ENCODE results near the gene PARS2. TPM values are rescaled to one million over a fixed set of nuclear protein-coding genes. Genes with fewer than 3 reads are reported as not detected.

The PARS2 gene
- total and polyA plus RNA-seq, 2 of the 4 experiments (the other 2 are of a cell fraction), result 3.4 to 6.3 TPM

DNA sequence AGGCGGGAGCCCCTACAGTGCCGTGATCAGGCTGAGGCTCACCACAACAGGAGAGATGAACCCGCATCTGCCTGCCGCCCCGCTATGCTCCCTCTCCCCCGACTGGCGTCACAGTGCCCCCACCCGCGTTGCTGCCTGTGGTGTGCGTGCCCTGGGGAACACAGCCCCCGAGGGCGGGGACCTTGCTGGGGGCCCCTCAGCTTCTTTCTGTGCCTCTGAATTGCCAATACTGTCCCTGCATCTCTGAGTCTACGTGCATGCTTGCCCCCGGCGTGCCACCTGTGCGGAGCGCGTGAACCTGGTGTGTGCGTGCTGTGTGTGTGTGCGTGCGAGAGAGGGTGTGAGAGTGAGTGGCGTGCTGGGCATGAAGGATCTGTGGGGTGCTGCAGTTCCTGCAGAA is 10.3 kb downstream of the PARS2 start:
- Histone ChIP-seq H3K27me3 (ENCODE audit: control insufficient read depth, insufficient read depth, low read length) (peaks cover 1% of the 10 kb centered on the region; the same call in 1 of the 2 replicates), H3K14ac (replicated peaks; ENCODE audit: low read depth, low read length) (no peak overlapping the region), H2BK15ac (ENCODE audit: low read depth, low read length) (no peak overlapping the region), H4K20me1 (ENCODE audit: insufficient read depth, low read length) (no peaks in the 10 kb centered on the region), H3K4me1 (ENCODE audit: control insufficient read depth, insufficient read depth, low read length) (no peaks in the 10 kb centered on the region), H3K36me3 (ENCODE audit: control insufficient read depth, insufficient read depth, low read length) (peaks cover 12% of the 10 kb centered on the region), H2AK9ac (replicated peaks; ENCODE audit: low read depth, low read length, poor library complexity) (no peak overlapping the region), H2BK20ac (ENCODE audit: low read depth, low read length) (no peak overlapping the region), H4K8ac (ENCODE audit: low read depth in 2 of 2, low read length in 2 of 2) (no peak overlapping the region), H3K4me3 (ENCODE audit: insufficient read depth, low read depth, low read length) (no peak overlapping the region), H3K9me3 (ENCODE audit: control insufficient read depth, insufficient read depth, low read length) (no peaks in the 10 kb centered on the region), H4K5ac (ENCODE audit: low read depth, low read length) (no peak overlapping the region), H3K9me1 (ENCODE audit: insufficient read depth, low read length) (no peaks in the 10 kb centered on the region), H3K9ac (ENCODE audit: low read depth, low read length) (no peak overlapping the region), H3K4me2 (ENCODE audit: low read depth, low read length) (no peak overlapping the region), H3K56ac (ENCODE audit: extremely low read depth, insufficient read depth, low read length) (no peak overlapping the region), H3K27ac (ENCODE audit: insufficient read depth, low read length) (no peak overlapping the region), H2AK5ac (ENCODE audit: low read depth, low read length) (no peak overlapping the region), H3K79me1 (ENCODE audit: low read depth in 1 of 2, low read length in 2 of 2) (no peaks in the 10 kb centered on the region; a peak in 1 of 4 replicates), H3K23ac (ENCODE audit: low read depth, low read length) (no peak overlapping the region), H3K18ac (ENCODE audit: low read depth, low read length) (no peak overlapping the region), H4K91ac (ENCODE audit: insufficient read depth, low read depth, low read length) (no peak overlapping the region), H3K4ac (ENCODE audit: low read depth, low read length) (no peak overlapping the region), H2BK5ac (ENCODE audit: low read depth, low read length, poor library complexity, severe bottlenecking) (no peak overlapping the region), H2AFZ (replicated peaks; ENCODE audit: low read length, poor library complexity) (no peak overlapping the region), H2BK120ac (ENCODE audit: low read depth, low read length) (no peak overlapping the region)
- DNase-seq (no peak), ATAC-seq (ENCODE audit: low read depth) (no peak)
- 95% methylated on average over 20 of the region's 22 CpGs; no CpG with 5 or more reads in 1 of the 2 experiments for WGBS, 2 experiments (ENCODE audit: extremely low coverage in 2 of 2, insufficient read length in 1 of 2)
- in situ Hi-C loops (cut with MboI; ENCODE audit: low sequenced_read_pairs), result no loop called here
- POLR2A ChIA-PET (ENCODE audit: unreplicated experiment), result no interaction called here
- TF ChIP-seq RCOR1 (IDR thresholded peaks at IDR 0.05; ENCODE audit: insufficient replicate concordance, low read length) (no peak), RFX5 (IDR thresholded peaks at IDR 0.05; ENCODE audit: low read depth, low read length) (no peak), MXI1 (IDR thresholded peaks at IDR 0.05; ENCODE audit: borderline replicate concordance, low read depth, low read length) (no peak), CHD1 (IDR thresholded peaks at IDR 0.05; ENCODE audit: low read depth, low read length) (no peak), MAFK (IDR thresholded peaks at IDR 0.05; ENCODE audit: low read depth, low read length) (no peak), POLR2A (IDR thresholded peaks at IDR 0.05; ENCODE audit: low read depth, low read length) (no peak), BHLHE40 (IDR thresholded peaks at IDR 0.05; ENCODE audit: low read depth, low read length) (no peak), RAD21 (IDR thresholded peaks at IDR 0.05; ENCODE audit: low read length) (no peak), FOS (IDR thresholded peaks at IDR 0.05; ENCODE audit: low read depth, low read length) (no peak), SMC3 (IDR thresholded peaks at IDR 0.05; ENCODE audit: low read depth, low read length) (no peak), MAZ (IDR thresholded peaks at IDR 0.05; ENCODE audit: borderline replicate concordance, low read depth, low read length) (no peak), CEBPB (IDR thresholded peaks at IDR 0.05; ENCODE audit: low read depth, low read length) (no peak), NFE2L2 (IDR thresholded peaks at IDR 0.05; ENCODE audit: low read depth, low read length) (no peak)
- TF ChIP-seq, protein P1, sequence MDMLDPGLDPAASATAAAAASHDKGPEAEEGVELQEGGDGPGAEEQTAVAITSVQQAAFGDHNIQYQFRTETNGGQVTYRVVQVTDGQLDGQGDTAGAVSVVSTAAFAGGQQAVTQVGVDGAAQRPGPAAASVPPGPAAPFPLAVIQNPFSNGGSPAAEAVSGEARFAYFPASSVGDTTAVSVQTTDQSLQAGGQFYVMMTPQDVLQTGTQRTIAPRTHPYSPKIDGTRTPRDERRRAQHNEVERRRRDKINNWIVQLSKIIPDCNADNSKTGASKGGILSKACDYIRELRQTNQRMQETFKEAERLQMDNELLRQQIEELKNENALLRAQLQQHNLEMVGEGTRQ (IDR thresholded peaks at IDR 0.05; ENCODE audit: low read depth, low read length), result no peak
- TF ChIP-seq, protein P2, sequence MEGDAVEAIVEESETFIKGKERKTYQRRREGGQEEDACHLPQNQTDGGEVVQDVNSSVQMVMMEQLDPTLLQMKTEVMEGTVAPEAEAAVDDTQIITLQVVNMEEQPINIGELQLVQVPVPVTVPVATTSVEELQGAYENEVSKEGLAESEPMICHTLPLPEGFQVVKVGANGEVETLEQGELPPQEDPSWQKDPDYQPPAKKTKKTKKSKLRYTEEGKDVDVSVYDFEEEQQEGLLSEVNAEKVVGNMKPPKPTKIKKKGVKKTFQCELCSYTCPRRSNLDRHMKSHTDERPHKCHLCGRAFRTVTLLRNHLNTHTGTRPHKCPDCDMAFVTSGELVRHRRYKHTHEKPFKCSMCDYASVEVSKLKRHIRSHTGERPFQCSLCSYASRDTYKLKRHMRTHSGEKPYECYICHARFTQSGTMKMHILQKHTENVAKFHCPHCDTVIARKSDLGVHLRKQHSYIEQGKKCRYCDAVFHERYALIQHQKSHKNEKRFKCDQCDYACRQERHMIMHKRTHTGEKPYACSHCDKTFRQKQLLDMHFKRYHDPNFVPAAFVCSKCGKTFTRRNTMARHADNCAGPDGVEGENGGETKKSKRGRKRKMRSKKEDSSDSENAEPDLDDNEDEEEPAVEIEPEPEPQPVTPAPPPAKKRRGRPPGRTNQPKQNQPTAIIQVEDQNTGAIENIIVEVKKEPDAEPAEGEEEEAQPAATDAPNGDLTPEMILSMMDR (conservative IDR thresholded peaks at IDR 0.05; ENCODE audit: low read depth, low read length), result no peak
- TF ChIP-seq, protein P3, sequence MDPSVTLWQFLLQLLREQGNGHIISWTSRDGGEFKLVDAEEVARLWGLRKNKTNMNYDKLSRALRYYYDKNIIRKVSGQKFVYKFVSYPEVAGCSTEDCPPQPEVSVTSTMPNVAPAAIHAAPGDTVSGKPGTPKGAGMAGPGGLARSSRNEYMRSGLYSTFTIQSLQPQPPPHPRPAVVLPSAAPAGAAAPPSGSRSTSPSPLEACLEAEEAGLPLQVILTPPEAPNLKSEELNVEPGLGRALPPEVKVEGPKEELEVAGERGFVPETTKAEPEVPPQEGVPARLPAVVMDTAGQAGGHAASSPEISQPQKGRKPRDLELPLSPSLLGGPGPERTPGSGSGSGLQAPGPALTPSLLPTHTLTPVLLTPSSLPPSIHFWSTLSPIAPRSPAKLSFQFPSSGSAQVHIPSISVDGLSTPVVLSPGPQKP (IDR thresholded peaks at IDR 0.05; ENCODE audit: borderline replicate concordance, low read depth, low read length), result no peak
- CTCF ChIA-PET, result no interaction called here
- intact Hi-C loops (cut with micrococcal nuclease), result no loop called here
- dilution Hi-C loops (cut with HindIII; ENCODE audit: low sequenced_read_pairs, unreplicated experiment), result no loop called here
- BruUV-seq (replicated peaks), result no TSS peak
